Thoracic aorta (tissue), 2 donors: ENCODE data around the gene CHPF2. TPM values are rescaled to one million over a fixed set of nuclear protein-coding genes. Genes with fewer than 3 reads are reported as not detected.

Experiments
- ATAC-seq: fragments of 150-250 bp; one replicate; pipeline ENCODE4 v1.8.0; 2017; ENCODE audit warnings: low read depth; ENCODE audit not compliant: insufficient number of reproducible peaks, low FRiP score
- DNase-seq: peaks from one replicate; pipeline ENCODE4 v3.0.0-alpha.2; 2020; ENCODE audit warnings: low spot score
- H3K27ac ChIP-seq, 2 donors: fragments of 200-600 bp; sonication (generic); 1 replicate in 1 of 2; 2 replicates in 1 of 2; pipeline ENCODE4 v1.5.1; 2016; ENCODE audit warnings: mild to moderate bottlenecking in 2 of 2, moderate library complexity in 2 of 2
- H3K27me3 ChIP-seq: fragments of 200-600 bp; sonication (generic); replicated peaks from 2 replicates; pipeline ENCODE4 v1.6.0; 2016; ENCODE audit warnings: mild to moderate bottlenecking; ENCODE audit not compliant: insufficient read depth
- H3K36me3 ChIP-seq: fragments of 200-600 bp; sonication (generic); one replicate; pipeline ENCODE4 v1.5.1; 2016
- H3K4me1 ChIP-seq, 2 donors: fragments of 200-600 bp; sonication (generic); 1 replicate in 1 of 2; 2 replicates in 1 of 2; pipeline versions ENCODE4 v1.5.1 to v1.6.0; 2016; ENCODE audit warnings: low read depth in 2 of 2, mild to moderate bottlenecking in 1 of 2; ENCODE audit not compliant: control insufficient read depth in 1 of 2
- H3K4me3 ChIP-seq: fragments of 200-600 bp; sonication (generic); 2 replicates; pipeline ENCODE4 v1.5.1; 2016; ENCODE audit warnings: mild to moderate bottlenecking
- H3K9me3 ChIP-seq: fragments of 200-600 bp; sonication (generic); 2 replicates; pipeline ENCODE4 v1.5.1; 2016
- CTCF ChIP-seq: fragments of 200-600 bp; sonication (generic); IDR thresholded peaks from one replicate; pipeline ENCODE4 v1.5.1; 2019; ENCODE audit warnings: antibody characterized with exemption
- total RNA-seq, 2 donors: library from RNA; depleted of rRNA; stranded (reverse); fragments of >200 nt; gene quantifications; one replicate each; pipeline versions ENCODE4 v1.1.0 to v1.2.3, GENCODE V29; 2016

Gene CHPF2
- total RNA-seq, 2 donors from 2014 or later = 78.9 to 85.3 TPM

GRCh38 chr7:151274936-151275812 is 42.9 kb downstream of the CHPF2 start:
- DNase-seq = no peak
- Histone ChIP-seq H3K4me3 (no peak overlapping the region), H3K36me3 (no peaks in the 10 kb centered on the region), H3K4me1 (peaks cover 12 to 33% of the 10 kb centered on the region in 2 donors), H3K27ac (peak overlapping the region; percentile 32 to 47), H3K27me3 (no peaks in the 10 kb centered on the region), H3K9me3 (no peaks in the 10 kb centered on the region)
- no peak for ATAC-seq
- TF ChIP-seq CTCF = no peak

GRCh38 chr7:151275813-151276577 is 43.7 kb downstream of the CHPF2 start:
- DNase-seq (no peak), ATAC-seq (no peak)
- Histone ChIP-seq H3K27me3 (no peaks in the 10 kb centered on the region), H3K36me3 (no peaks in the 10 kb centered on the region), H3K9me3 (no peaks in the 10 kb centered on the region), H3K4me1 (peaks cover 12 to 33% of the 10 kb centered on the region in 2 donors), H3K4me3 (peak overlapping the region; percentile 66), H3K27ac (peak overlapping the region; percentile 32 to 47)
- TF ChIP-seq CTCF = no peak

GRCh38 chr7:151276666-151277590 is 44.6 kb downstream of the CHPF2 start:
- no peak for ATAC-seq
- no peaks in the 10 kb centered on the region for H3K9me3 ChIP-seq
- no peak for DNase-seq
- H3K36me3 ChIP-seq = no peaks in the 10 kb centered on the region
- no peaks in the 10 kb centered on the region for H3K27me3 ChIP-seq
- H3K4me1 ChIP-seq = peaks cover 5 to 25% of the 10 kb centered on the region in 2 donors
- peak overlapping the region in 1 of 2 donors; percentile 32 for H3K27ac ChIP-seq
- TF ChIP-seq CTCF = no peak
- peak overlapping the region; percentile 66 for H3K4me3 ChIP-seq

GRCh38 chr7:151277631-151278030 is 45.3 kb downstream of the CHPF2 start:
- DNase-seq (no peak), ATAC-seq (no peak)
- H3K4me1 ChIP-seq = peaks cover 0 to 21% of the 10 kb centered on the region in 2 donors
- TF ChIP-seq CTCF = no peak
- H3K27ac ChIP-seq = no peak overlapping the region
- H3K27me3 ChIP-seq = no peaks in the 10 kb centered on the region
- H3K4me3 ChIP-seq = peak overlapping the region; percentile 66
- H3K36me3 ChIP-seq = no peaks in the 10 kb centered on the region
- H3K9me3 ChIP-seq = no peaks in the 10 kb centered on the region
